Measurements from ENCODE around the gene SCARB2.

GRCh38 chr4:76120199-76120598 lies 93.4 kb downstream of the SCARB2 start:
- TF ChIP-seq CTCF (IDR thresholded peaks at IDR 0.05) (no peak), POLR2A (IDR thresholded peaks at IDR 0.05) (no peak)

All from heart left ventricle (tissue), 13 donors.